SK-N-SH (cell line): ENCODE data around the gene RIN2. TPM values are rescaled to one million over a fixed set of nuclear protein-coding genes. Genes with fewer than 3 reads are reported as not detected.

Experiments
- CTCF ChIA-PET: fragments of 300-600, 350-600 bp; formaldehyde crosslinking; extraction: SDS; loops from one replicate; lab custom pipeline; 2021; lab: Yijun Ruan, JAX
- POLR2A ChIA-PET: fragments of 350-600 bp; sonication (Branson Sonifier 250); formaldehyde crosslinking; extraction: SDS; loops from one replicate; lab custom pipeline; 2020; ENCODE audit warnings: antibody characterized with exemption, inconsistent platforms; lab: Yijun Ruan, JAX
- DNase-seq: peaks from one replicate; pipeline ENCODE4 v3.0.0; 2012
- H2AFZ ChIP-seq: fragments of 200-600 bp; sonication (generic); 2 replicates; pipeline ENCODE4 v1.8.1; 2016; ENCODE audit warnings: antibody characterized with exemption, mild to moderate bottlenecking, low read depth
- H3F3A ChIP-seq: fragments of 200-600 bp; sonication (generic); replicated peaks from 2 replicates; pipeline ENCODE3; 2016; ENCODE audit warnings: antibody characterized with exemption, mild to moderate bottlenecking; ENCODE audit not compliant: insufficient read depth
- H3K27ac ChIP-seq, 2 experiments: fragments of 200-500 bp in 1 of 2; fragments of 200-600 bp in 1 of 2; sonication (Bioruptor generic) in 1 of 2; sonication (generic), shearing (Covaris generic) in 1 of 2; 2 replicates each; pipeline versions ENCODE4 v1.5.1 to v1.6.1; 2014 to 2016; ENCODE audit warnings: low read depth in 2 of 2, inconsistent platforms in 1 of 2, low read length in 1 of 2, mild to moderate bottlenecking in 1 of 2, mixed read lengths in 1 of 2
- H3K27me3 ChIP-seq: fragments of 200-600 bp; sonication (generic), shearing (Covaris generic); 2 replicates; pipeline ENCODE4 v1.6.1; 2016; ENCODE audit warnings: mixed run types; ENCODE audit not compliant: insufficient read depth
- H3K36me3 ChIP-seq, 2 experiments: fragments of 200-500 bp in 1 of 2; fragments of 200-600 bp in 1 of 2; sonication (Bioruptor generic) in 1 of 2; sonication (generic) in 1 of 2; replicated peaks in 1 of 2; 2 replicates each; pipeline versions ENCODE3 to v1.5.1; 2014 to 2016; ENCODE audit warnings: low read length in 1 of 2, mild to moderate bottlenecking in 1 of 2; ENCODE audit not compliant: insufficient read depth in 2 of 2, control insufficient read depth in 1 of 2
- H3K4me1 ChIP-seq, 2 experiments: fragments of 200-500 bp in 1 of 2; fragments of 200-600 bp in 1 of 2; sonication (Bioruptor generic) in 1 of 2; sonication (generic), shearing (Covaris generic) in 1 of 2; 2 replicates each; pipeline versions ENCODE4 v1.5.1 to v1.6.1; 2014 to 2016; ENCODE audit warnings: low read depth in 1 of 2, low read length in 1 of 2, mixed run types in 1 of 2; ENCODE audit not compliant: insufficient read depth in 2 of 2, control insufficient read depth in 1 of 2
- H3K4me2 ChIP-seq: fragments of 200-600 bp; sonication (generic), shearing (Covaris generic); 2 replicates; pipeline ENCODE4 v1.6.1; 2017; ENCODE audit warnings: mixed run types
- H3K4me3 ChIP-seq, 2 experiments: fragments of 200-500 bp in 1 of 2; fragments of 200-600 bp in 1 of 2; sonication (Bioruptor generic) in 1 of 2; sonication (generic), shearing (Covaris generic) in 1 of 2; 2 replicates each; pipeline versions ENCODE4 v1.5.1 to v1.8.1; 2014 to 2016; ENCODE audit warnings: low read depth in 2 of 2, inconsistent platforms in 1 of 2, low read length in 1 of 2, mild to moderate bottlenecking in 1 of 2, mixed read lengths in 1 of 2, moderate library complexity in 1 of 2
- H3K79me2 ChIP-seq: fragments of 200-600 bp; sonication (generic); 2 replicates; pipeline ENCODE4 v1.8.1; 2017; ENCODE audit warnings: mild to moderate bottlenecking; ENCODE audit not compliant: insufficient read depth
- H3K9ac ChIP-seq: fragments of 200-600 bp; sonication (generic); 2 replicates; pipeline ENCODE4 v1.6.1; 2017; ENCODE audit warnings: mixed run types
- H3K9me2 ChIP-seq: fragments of 200-600 bp; sonication (generic); 2 replicates; pipeline ENCODE4 v1.6.1; 2017; ENCODE audit warnings: mixed run types
- H3K9me3 ChIP-seq: fragments of 200-600 bp; sonication (generic); 2 replicates; pipeline ENCODE4 v1.6.1; 2017; ENCODE audit warnings: mixed run types, mild to moderate bottlenecking, moderate library complexity
- H4K20me1 ChIP-seq: fragments of 200-600 bp; sonication (generic); 2 replicates; pipeline ENCODE4 v1.6.1; 2017; ENCODE audit warnings: mild to moderate bottlenecking, mixed run types; ENCODE audit not compliant: insufficient read depth
- CHD2 ChIP-seq: fragments of 150-350 bp; IDR thresholded peaks from 2 replicates; pipeline ENCODE4 v1.6.1; 2018; ENCODE audit warnings: low read length; ENCODE audit not compliant: partially characterized antibody
- CTCF ChIP-seq: fragments of 200-600 bp; sonication (generic); IDR thresholded peaks from 2 replicates; pipeline ENCODE4 v1.6.1; 2017; ENCODE audit warnings: antibody characterized with exemption, mild to moderate bottlenecking, moderate library complexity
- ELF1 ChIP-seq: IDR thresholded peaks from 2 replicates; pipeline ENCODE4 v1.4.0; 2012
- EP300 ChIP-seq, 2 experiments: IDR thresholded peaks; 2 replicates each; pipeline versions ENCODE4 v1.4.0 to v1.6.1; 2012; ENCODE audit warnings: borderline replicate concordance in 1 of 2, low read depth in 1 of 2, low read length in 1 of 2
- EZH2phosphoT487 ChIP-seq: fragments of 200-600 bp; sonication (generic); IDR thresholded peaks from 2 replicates; pipeline ENCODE4 v1.6.1; 2017; ENCODE audit warnings: low read depth, mixed run types, mild to moderate bottlenecking, antibody characterized with exemption, moderate library complexity, borderline replicate concordance
- FOXM1 ChIP-seq: IDR thresholded peaks from 2 replicates; pipeline ENCODE4 v1.4.0; 2012; ENCODE audit warnings: low read depth, mild to moderate bottlenecking
- GABPA ChIP-seq: IDR thresholded peaks from 2 replicates; pipeline ENCODE4 v1.4.0; 2012; ENCODE audit warnings: low read depth, mild to moderate bottlenecking
- MEF2A ChIP-seq: IDR thresholded peaks from 2 replicates; pipeline ENCODE4 v1.4.0; 2012; ENCODE audit warnings: low read depth, borderline replicate concordance
- MXI1 ChIP-seq: IDR thresholded peaks from 2 replicates; pipeline ENCODE4 v1.6.1; 2012; ENCODE audit warnings: mild to moderate bottlenecking, low read depth, low read length, improper control_type of control experiment
- POLR2AphosphoS5 ChIP-seq: IDR thresholded peaks from 2 replicates; pipeline ENCODE4 v1.6.1; 2012; ENCODE audit warnings: low read depth, low read length
- RXRA ChIP-seq: IDR thresholded peaks from 2 replicates; pipeline ENCODE4 v1.4.0; 2012; ENCODE audit warnings: low read depth, mild to moderate bottlenecking, borderline replicate concordance
- SIN3A ChIP-seq: IDR thresholded peaks from 2 replicates; pipeline ENCODE4 v1.6.1; 2012; ENCODE audit warnings: low read depth, mild to moderate bottlenecking, low read length, moderate library complexity, borderline replicate concordance
- TAF1 ChIP-seq: IDR thresholded peaks from 2 replicates; pipeline ENCODE4 v1.6.1; 2012; ENCODE audit warnings: low read depth, mild to moderate bottlenecking, low read length, moderate library complexity, borderline replicate concordance
- TCF12 ChIP-seq: IDR thresholded peaks from 2 replicates; pipeline ENCODE4 v1.4.0; 2012
- WGBS: methylation state at CpG from one replicate; pipeline ENCODE4 v1.1.6; 2017; ENCODE audit warnings: low lambda C conversion rate; 5-methylcytosine and 5-hydroxymethylcytosine counted together
- polyA plus RNA-seq, 3 experiments: library from polyadenylated mRNA; depleted of rRNA; stranded (reverse); fragments of >200 nt; gene quantifications; 2 replicates each; pipeline ENCODE4 v1.2.3, GENCODE V29; 2012
- TF ChIP-seq, protein P1 (sequence below): IDR thresholded peaks from 2 replicates; pipeline ENCODE4; 2012

Gene RIN2
- polyA plus RNA-seq, 1 of the 3 experiments (the other 2 are of a cell fraction) = 6.8 TPM

DNA sequence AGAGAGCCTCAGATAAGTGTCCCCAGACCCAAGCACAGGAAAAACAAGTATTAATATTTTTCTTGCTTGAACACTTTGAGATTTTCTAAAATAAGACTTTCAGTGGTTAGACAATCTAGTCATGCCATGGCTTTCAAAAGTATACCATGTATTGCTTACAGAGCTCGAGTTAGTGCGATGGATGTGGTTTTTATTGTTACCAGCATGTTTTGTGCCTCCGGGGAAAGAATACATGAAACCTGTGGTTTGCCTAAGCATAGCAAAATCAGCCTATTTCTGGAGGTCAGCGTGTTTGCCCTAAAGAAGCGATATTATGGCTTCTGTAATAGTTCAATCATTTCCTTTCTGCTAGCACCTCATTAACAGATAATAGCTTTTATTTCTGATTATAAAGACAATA is 21.6 kb downstream of the RIN2 start (continued):
- TF ChIP-seq MEF2A = no peak
- TF ChIP-seq EP300 (IDR thresholded peaks at IDR 0.05; ENCODE audit: borderline replicate concordance in 1 of 2, low read depth in 1 of 2, low read length in 1 of 2) = no peak
- TF ChIP-seq TCF12 = no peak
- TF ChIP-seq POLR2AphosphoS5 = no peak
- TF ChIP-seq, protein P1, sequence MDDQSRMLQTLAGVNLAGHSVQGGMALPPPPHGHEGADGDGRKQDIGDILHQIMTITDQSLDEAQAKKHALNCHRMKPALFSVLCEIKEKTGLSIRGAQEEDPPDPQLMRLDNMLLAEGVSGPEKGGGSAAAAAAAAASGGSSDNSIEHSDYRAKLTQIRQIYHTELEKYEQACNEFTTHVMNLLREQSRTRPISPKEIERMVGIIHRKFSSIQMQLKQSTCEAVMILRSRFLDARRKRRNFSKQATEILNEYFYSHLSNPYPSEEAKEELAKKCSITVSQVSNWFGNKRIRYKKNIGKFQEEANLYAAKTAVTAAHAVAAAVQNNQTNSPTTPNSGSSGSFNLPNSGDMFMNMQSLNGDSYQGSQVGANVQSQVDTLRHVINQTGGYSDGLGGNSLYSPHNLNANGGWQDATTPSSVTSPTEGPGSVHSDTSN = no peak
- TF ChIP-seq TAF1 = no peak
- TF ChIP-seq RXRA = no peak
- no peak for TF ChIP-seq EZH2phosphoT487
- TF ChIP-seq FOXM1 = no peak
- no peak for TF ChIP-seq ELF1
- TF ChIP-seq, all 33 proteins: peak for 0

- Histone ChIP-seq H3K4me1 (peaks cover 12 to 17% of the 10 kb centered on the region in 2 experiments), H3K4me3 (no peak overlapping the region), H3F3A (peaks cover 15% of the 10 kb centered on the region), H3K9ac (no peak overlapping the region), H3K9me3 (no peaks in the 10 kb centered on the region), H3K27me3 (no peaks in the 10 kb centered on the region), H3K4me2 (no peak overlapping the region), H3K9me2 (no peaks in the 10 kb centered on the region), H3K27ac (no peak overlapping the region), H3K36me3 (peaks cover 0 to 4% of the 10 kb centered on the region in 2 experiments), H2AFZ (no peak overlapping the region), H4K20me1 (no peaks in the 10 kb centered on the region), H3K79me2 (no peaks in the 10 kb centered on the region)
- 87% methylated on average over 4 of the region's 5 CpGs for WGBS
- DNase-seq = no peak
- no peak for TF ChIP-seq MXI1
- ChIA-PET POLR2A (interaction anchor here (0.7 kb wide), 1 partner anchor 22 kb away, joined by 3 read pairs; no protein-coding TSS in a partner anchor), CTCF (interaction anchor here (1.2 to 1.5 kb wide), 3 partner anchors 10 to 215 kb away, joined by 3 to 6 read pairs (median 6); no protein-coding TSS in a partner anchor)
Observed at GRCh38 chr20:19780261-19780660, 22.2 kb downstream of the RIN2 start.

DNA sequence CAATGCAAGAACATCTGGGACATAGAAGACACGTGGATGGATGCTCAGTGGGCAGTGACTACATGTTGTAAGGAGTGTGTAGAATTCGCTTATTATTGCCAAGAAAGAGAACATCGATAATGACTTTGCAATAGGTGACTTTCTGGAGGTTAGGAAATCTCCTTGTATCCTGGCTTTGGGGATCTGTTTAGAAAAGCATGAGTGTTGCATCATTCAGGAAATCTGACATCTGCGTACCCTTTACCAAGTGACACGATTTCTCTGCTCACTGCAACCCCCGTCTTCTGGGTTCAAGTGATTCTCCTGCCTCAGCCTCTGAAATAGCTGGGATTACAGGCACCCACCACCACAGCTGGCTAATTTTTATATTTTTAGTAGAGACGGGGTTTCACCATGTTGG is 23.2 kb downstream of the RIN2 start:
- ChIA-PET CTCF (interaction anchor here (1.3 to 1.5 kb wide), 2 partner anchors 54 to 88 kb away, joined by 3 to 6 read pairs; no protein-coding TSS in a partner anchor), POLR2A (interaction anchor here (0.6 kb wide), 1 partner anchor 187 kb away, joined by 3 read pairs; no protein-coding TSS in a partner anchor)
- TF ChIP-seq CTCF = no peak
- TF ChIP-seq RXRA = no peak
- TF ChIP-seq MXI1 = no peak
- no peak for TF ChIP-seq SIN3A
- no peak for TF ChIP-seq GABPA
- no peak for TF ChIP-seq CHD2

More for the DNA sequence above, 23.2 kb downstream of the RIN2 start:
- Histone ChIP-seq H3K27ac (no peak overlapping the region), H3K4me2 (no peak overlapping the region), H3K4me3 (no peak overlapping the region), H3K79me2 (no peaks in the 10 kb centered on the region), H3K9me2 (no peaks in the 10 kb centered on the region), H4K20me1 (no peaks in the 10 kb centered on the region), H2AFZ (no peak overlapping the region), H3K27me3 (no peaks in the 10 kb centered on the region), H3K4me1 (peaks cover 15 to 25% of the 10 kb centered on the region in 2 experiments), H3K9me3 (no peaks in the 10 kb centered on the region), H3F3A (peaks cover 18% of the 10 kb centered on the region), H3K9ac (no peak overlapping the region), H3K36me3 (peaks cover 0 to 4% of the 10 kb centered on the region in 2 experiments)
- 89% methylated on average over 7 of the region's 7 CpGs for WGBS
- no peak for DNase-seq
